GM19467 (cell line): ENCODE data around the gene MPZL1.

ENCODE experiments used
- ATAC-seq: cut with Tn5 transposase; IDR thresholded peaks from one replicate; pipeline ENCODE4 v1.9.1; 2021; ENCODE audit warnings: mild to moderate bottlenecking, moderate library complexity; ENCODE audit not compliant: unreplicated experiment

Gene MPZL1

GRCh38 chr1:167775178-167775577, 53.4 kb downstream of the MPZL1 start:
- no peak for ATAC-seq

GRCh38 chr1:167776151-167776550, 54.4 kb downstream of the MPZL1 start:
- ATAC-seq: no peak

GRCh38 chr1:167776616-167777268, 55.0 kb downstream of the MPZL1 start:
- no peak for ATAC-seq

GRCh38 chr1:167777269-167777650, 55.5 kb downstream of the MPZL1 start:
- no peak for ATAC-seq

GRCh38 chr1:167781558-167781957, 59.8 kb downstream of the MPZL1 start:
- ATAC-seq: no peak

GRCh38 chr1:167782946-167783345, 61.2 kb downstream of the MPZL1 start:
- ATAC-seq: no peak

GRCh38 chr1:167784876-167785550, 63.2 kb downstream of the MPZL1 start:
- no peak for ATAC-seq

GRCh38 chr1:167786502-167786901, 64.7 kb downstream of the MPZL1 start:
- ATAC-seq: no peak

GRCh38 chr1:167789501-167789900, 67.7 kb downstream of the MPZL1 start:
- ATAC-seq: no peak

- ATAC-seq: no peak
Measured at GRCh38 chr1:167790117-167790516, 68.3 kb downstream of the MPZL1 start.

GRCh38 chr1:167791281-167792187, 69.8 kb downstream of the MPZL1 start:
- no peak for ATAC-seq

GRCh38 chr1:167792188-167792565, 70.4 kb downstream of the MPZL1 start:
- no peak for ATAC-seq

GRCh38 chr1:167794043-167794442, 72.3 kb downstream of the MPZL1 start:
- ATAC-seq: no peak

- no peak for ATAC-seq
Measured at GRCh38 chr1:167795810-167796740, 74.3 kb downstream of the MPZL1 start.

- no peak for ATAC-seq
Measured at GRCh38 chr1:167797015-167797414, 75.2 kb downstream of the MPZL1 start.

GRCh38 chr1:167798952-167799351, 77.2 kb downstream of the MPZL1 start:
- no peak for ATAC-seq

GRCh38 chr1:167799747-167800146, 78.0 kb downstream of the MPZL1 start:
- ATAC-seq: no peak

GRCh38 chr1:167800251-167800650, 78.5 kb downstream of the MPZL1 start:
- no peak for ATAC-seq

GRCh38 chr1:167802235-167802634, 80.5 kb downstream of the MPZL1 start:
- no peak for ATAC-seq

- ATAC-seq: peak; percentile 80
Measured at GRCh38 chr1:167803358-167804207, 81.8 kb downstream of the MPZL1 start.
